Lung (tissue), 12 donors: ENCODE results near the gene CAMK2D. TPM values are rescaled to one million over a fixed set of nuclear protein-coding genes. Genes with fewer than 3 reads are reported as not detected.
A peak's percentile ranks its signal among the peaks of the same experiment; 100 is the strongest.

Experiments
- ATAC-seq: fragments of 200-7000 bp; cut with Tn5 transposase; one replicate; pipeline ENCODE4 v1.9.1; 2020; ENCODE audit warnings: moderate number of reproducible peaks; ENCODE audit not compliant: insufficient read depth, low FRiP score
- DNase-seq, 3 donors: peaks; one replicate each; pipeline ENCODE4 v3.0.0-alpha.2; 2013 to 2017
- H3K27ac ChIP-seq, 2 donors: one replicate each; pipeline ENCODE4 v1.5.1; 2013; ENCODE audit warnings: mild to moderate bottlenecking in 2 of 2, moderate library complexity in 2 of 2, control low read depth in 1 of 2, inconsistent platforms in 1 of 2, low read depth in 1 of 2, low read length in 1 of 2
- H3K27me3 ChIP-seq, 3 donors: one replicate each; pipeline ENCODE4 v1.5.1; 2013; ENCODE audit warnings: low read length in 2 of 3; ENCODE audit not compliant: control insufficient read depth in 3 of 3, insufficient read depth in 3 of 3
- H3K36me3 ChIP-seq, 4 donors: one replicate each; pipeline ENCODE4 v1.5.1; 2013; ENCODE audit warnings: low read length in 4 of 4, mild to moderate bottlenecking in 1 of 4, moderate library complexity in 1 of 4; ENCODE audit not compliant: control insufficient read depth in 4 of 4, insufficient read depth in 4 of 4
- H3K4me1 ChIP-seq, 5 donors: one replicate each; pipeline ENCODE4 v1.5.1; 2013; ENCODE audit warnings: low read length in 5 of 5, mild to moderate bottlenecking in 2 of 5, moderate library complexity in 1 of 5; ENCODE audit not compliant: control insufficient read depth in 5 of 5, insufficient read depth in 5 of 5
- H3K4me3 ChIP-seq: one replicate; pipeline ENCODE4 v1.5.1; 2013; ENCODE audit warnings: mild to moderate bottlenecking, control low read depth, moderate library complexity
- H3K9ac ChIP-seq, 2 donors: one replicate each; pipeline ENCODE4 v1.5.1; 2013; ENCODE audit warnings: low read length in 2 of 2, control low read depth in 1 of 2; ENCODE audit not compliant: insufficient read depth in 1 of 2
- H3K9me3 ChIP-seq, 4 donors: one replicate each; pipeline ENCODE4 v1.5.1; 2013; ENCODE audit warnings: low read length in 3 of 4, mild to moderate bottlenecking in 1 of 4, moderate library complexity in 1 of 4; ENCODE audit not compliant: control insufficient read depth in 4 of 4, insufficient read depth in 3 of 4
- CTCF ChIP-seq: IDR thresholded peaks from 2 replicates; pipeline ENCODE4 v1.5.1; 2012; ENCODE audit warnings: mild to moderate bottlenecking; ENCODE audit errors: control extremely low read depth, extremely low read depth
- WGBS, 2 donors: extraction: QIAGEN DNeasy Blood & Tissue Kit; methylation state at CpG; one replicate each; pipeline ENCODE4 v1.1.7; 2013; 5-methylcytosine and 5-hydroxymethylcytosine counted together
- polyA plus RNA-seq, 2 donors: library from polyadenylated mRNA; stranded (reverse); fragments of 200-250 nt; gene quantifications; one replicate each; pipeline ENCODE4 v1.2.1, GENCODE V29; 2013
- total RNA-seq, 2 donors: library from RNA; depleted of rRNA in 1 of 2; stranded (reverse); fragments of >200 nt in 1 of 2; gene quantifications; one replicate each; pipeline ENCODE4 v1.2.1, GENCODE V29; 2014 to 2021
- donor health status: control.
- donor health status: control.
- donor health status: Bipolar disorder and iron deficiency.
- donor health status: healthy.
- donor health status: DM: yes; HTN: yes; CAD: no.

CAMK2D gene
- total and polyA plus RNA-seq, 4 donors = 11.9 to 98.2 (median 36.6) TPM

GRCh38 chr4:113591982-113592381 lies 169.6 kb downstream of the CAMK2D start:
- Histone ChIP-seq H3K4me3 (no peak overlapping the region), H3K9ac (no peak overlapping the region), H3K27ac (no peak overlapping the region), H3K27me3 (no peaks in the 10 kb centered on the region), H3K9me3 (no peaks in the 10 kb centered on the region), H3K4me1 (peaks cover 0 to 13% (median 0%) of the 10 kb centered on the region in 5 donors), H3K36me3 (peaks cover 0 to 4% (median 1%) of the 10 kb centered on the region in 4 donors)
- ATAC-seq (no peak), DNase-seq (peak in 1 of 3 donors; percentile 15)
- WGBS, 2 donors = 30 to 36% methylated on average over 1 of the region's 1 CpG
- TF ChIP-seq CTCF = no peak

GRCh38 chr4:113588895-113589668 lies 172.5 kb downstream of the CAMK2D start:
- WGBS, 2 donors = 97% methylated on average over 4 of the region's 4 CpGs
- H3K27me3 ChIP-seq = no peaks in the 10 kb centered on the region
- H3K27ac ChIP-seq = no peak overlapping the region
- ATAC-seq (no peak), DNase-seq (no peak)
- no peaks in the 10 kb centered on the region for H3K9me3 ChIP-seq
- peaks cover 0 to 24% (median 0%) of the 10 kb centered on the region in 5 donors for H3K4me1 ChIP-seq
- H3K9ac ChIP-seq = no peak overlapping the region
- no peak for TF ChIP-seq CTCF
- H3K4me3 ChIP-seq = no peak overlapping the region
- no peaks in the 10 kb centered on the region for H3K36me3 ChIP-seq

- no peak overlapping the region for H3K27ac ChIP-seq
- H3K4me1 ChIP-seq = peaks cover 0 to 24% (median 0%) of the 10 kb centered on the region in 5 donors
- H3K36me3 ChIP-seq = no peaks in the 10 kb centered on the region
- ATAC-seq = no peak
- no peak for DNase-seq
- no peaks in the 10 kb centered on the region for H3K9me3 ChIP-seq
- no peaks in the 10 kb centered on the region for H3K27me3 ChIP-seq
- WGBS, 2 donors = 63 to 66% methylated on average over 4 of the region's 4 CpGs
- TF ChIP-seq CTCF = no peak
- no peak overlapping the region for H3K9ac ChIP-seq
- H3K4me3 ChIP-seq = no peak overlapping the region
Measured at GRCh38 chr4:113587640-113588275, 173.8 kb downstream of the CAMK2D start.
